Stimulated activated effector memory CD8-positive, alpha-beta T cell treated with anti-CD3 and anti-CD28 coated beads, Interleukin-12 subunit alpha, Interleukin-12 subunit beta, amount 100 ng/mL, for 72 hours (primary cell): ENCODE results near the gene ANTXR1.

ENCODE experiments used
- ATAC-seq: fragments of 150-1000 bp; cut with Tn5 transposase; 2 replicates; pipeline ENCODE4 v1.10.0; 2021
- DNase-seq, 2 donors: peaks; one replicate each; pipeline ENCODE4 v3.0.0; 2021 to 2022; ENCODE audit warnings: low spot score in 2 of 2
- H3K27ac Mint-ChIP-seq: one replicate; pipeline ENCODE4 v1.8.0; 2022; ENCODE audit warnings: mild to moderate bottlenecking, mixed read lengths
- H3K36me3 Mint-ChIP-seq: one replicate; pipeline ENCODE4 v1.8.0; 2022; ENCODE audit warnings: mild to moderate bottlenecking, mixed read lengths
- H3K4me1 Mint-ChIP-seq: one replicate; pipeline ENCODE4 v1.8.0; 2022; ENCODE audit warnings: mixed read lengths
- H3K4me3 Mint-ChIP-seq: one replicate; pipeline ENCODE4 v1.8.0; 2022; ENCODE audit warnings: mild to moderate bottlenecking, mixed read lengths
- H3K9me3 Mint-ChIP-seq: one replicate; pipeline ENCODE4 v1.8.0; 2022; ENCODE audit warnings: mixed read lengths

ANTXR1 gene

GRCh38 chr2:69157441-69157840 is 144.5 kb downstream of the ANTXR1 start:
- ATAC-seq (peak; percentile 31), DNase-seq (no peak)
- Mint-ChIP-seq H3K36me3 (no peaks in the 10 kb centered on the region), H3K27ac (no peak overlapping the region), H3K4me1 (no peaks in the 10 kb centered on the region), H3K9me3 (no peaks in the 10 kb centered on the region), H3K4me3 (no peak overlapping the region)

- H3K4me3 Mint-ChIP-seq: no peak overlapping the region
- H3K27ac Mint-ChIP-seq: no peak overlapping the region
- no peaks in the 10 kb centered on the region for H3K36me3 Mint-ChIP-seq
- H3K4me1 Mint-ChIP-seq: no peaks in the 10 kb centered on the region
- H3K9me3 Mint-ChIP-seq: no peaks in the 10 kb centered on the region
- ATAC-seq: no peak
- DNase-seq: no peak
Observed at GRCh38 chr2:69159986-69160385, 147.0 kb downstream of the ANTXR1 start.

DNA sequence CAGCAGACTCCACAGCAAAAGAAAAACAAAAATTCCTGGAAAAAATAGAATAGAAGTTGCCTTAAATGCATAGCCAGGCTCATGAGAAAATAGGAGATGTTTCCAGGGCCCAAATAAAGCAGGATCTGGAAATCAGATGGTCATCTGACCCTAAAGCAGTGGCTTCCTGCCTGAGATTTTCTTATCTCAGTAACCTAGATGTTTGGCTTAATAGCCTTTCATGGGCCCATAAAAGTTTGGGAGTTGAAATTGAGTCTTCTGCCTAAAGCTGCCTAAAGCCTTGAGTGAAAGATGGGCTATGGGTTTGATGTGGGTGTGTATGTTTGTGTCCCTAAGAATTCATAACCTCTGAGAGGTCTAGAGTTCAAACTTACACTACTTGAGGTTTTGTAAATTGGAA is 149.1 kb downstream of the ANTXR1 start:
- no peaks in the 10 kb centered on the region for H3K36me3 Mint-ChIP-seq
- H3K27ac Mint-ChIP-seq: no peak overlapping the region
- H3K4me3 Mint-ChIP-seq: no peak overlapping the region
- H3K4me1 Mint-ChIP-seq: no peaks in the 10 kb centered on the region
- no peak for DNase-seq
- H3K9me3 Mint-ChIP-seq: no peaks in the 10 kb centered on the region
- ATAC-seq: no peak

- no peak for ATAC-seq
- H3K4me3 Mint-ChIP-seq: no peak overlapping the region
- DNase-seq: no peak
- H3K4me1 Mint-ChIP-seq: no peaks in the 10 kb centered on the region
- no peaks in the 10 kb centered on the region for H3K9me3 Mint-ChIP-seq
- H3K27ac Mint-ChIP-seq: no peak overlapping the region
- H3K36me3 Mint-ChIP-seq: no peaks in the 10 kb centered on the region
Observed at GRCh38 chr2:69163109-69163508, 150.1 kb downstream of the ANTXR1 start.

DNA sequence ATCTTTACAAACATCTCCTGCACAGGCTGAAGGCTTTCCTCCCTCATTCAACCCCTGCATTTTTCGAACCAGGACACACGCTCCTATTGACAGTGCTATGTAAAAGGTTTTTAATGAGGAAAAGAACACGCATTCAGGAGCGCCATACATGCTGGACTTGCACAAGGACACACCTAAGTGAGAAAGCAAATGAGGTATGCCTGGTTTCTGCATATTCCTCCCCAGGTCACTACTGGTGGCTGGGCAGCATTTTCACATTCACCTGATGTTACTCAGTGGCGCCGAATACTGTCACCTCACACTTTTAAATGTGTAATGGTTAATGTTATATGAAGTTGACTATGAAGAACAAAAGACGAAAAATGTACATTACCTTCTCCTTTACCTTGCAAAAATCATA is 150.6 kb downstream of the ANTXR1 start:
- Mint-ChIP-seq H3K27ac (no peak overlapping the region), H3K36me3 (no peaks in the 10 kb centered on the region), H3K9me3 (no peaks in the 10 kb centered on the region), H3K4me3 (no peak overlapping the region), H3K4me1 (no peaks in the 10 kb centered on the region)
- no peak for DNase-seq
- ATAC-seq: no peak

DNA sequence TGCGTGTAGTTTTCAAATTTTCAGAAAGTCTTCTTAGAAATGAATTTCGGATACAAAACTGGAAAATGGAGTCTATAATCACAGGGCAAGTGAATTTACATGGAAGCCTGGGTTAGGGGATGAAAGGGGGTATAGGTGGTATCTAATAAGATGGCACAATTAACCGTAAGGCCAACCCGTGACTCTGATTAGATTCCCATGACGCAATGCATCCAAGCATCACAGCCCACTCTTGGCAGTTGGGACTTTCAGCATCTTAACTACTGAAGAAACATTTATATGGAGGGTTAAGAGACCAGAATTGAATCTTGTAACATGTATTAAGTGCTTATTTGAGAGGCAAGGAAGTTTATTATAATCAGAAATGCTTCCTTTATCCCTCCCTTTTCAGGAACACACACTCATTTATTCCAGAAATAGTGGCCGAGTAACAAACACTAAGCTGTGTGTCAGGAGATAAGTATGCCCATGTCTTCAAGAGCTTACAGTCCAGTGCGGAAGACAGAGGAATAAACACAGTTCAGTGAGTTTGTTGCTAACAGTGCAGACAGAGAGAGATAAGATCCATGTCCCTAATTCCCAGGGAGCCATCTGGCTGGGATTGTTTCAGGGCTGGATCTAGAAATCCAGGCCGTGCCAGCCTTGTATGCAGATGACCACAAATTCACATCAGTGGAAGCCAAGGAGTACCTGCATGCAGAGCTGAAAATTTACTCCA is 151.2 kb downstream of the ANTXR1 start:
- H3K27ac Mint-ChIP-seq: no peak overlapping the region
- ATAC-seq: no peak

DNA sequence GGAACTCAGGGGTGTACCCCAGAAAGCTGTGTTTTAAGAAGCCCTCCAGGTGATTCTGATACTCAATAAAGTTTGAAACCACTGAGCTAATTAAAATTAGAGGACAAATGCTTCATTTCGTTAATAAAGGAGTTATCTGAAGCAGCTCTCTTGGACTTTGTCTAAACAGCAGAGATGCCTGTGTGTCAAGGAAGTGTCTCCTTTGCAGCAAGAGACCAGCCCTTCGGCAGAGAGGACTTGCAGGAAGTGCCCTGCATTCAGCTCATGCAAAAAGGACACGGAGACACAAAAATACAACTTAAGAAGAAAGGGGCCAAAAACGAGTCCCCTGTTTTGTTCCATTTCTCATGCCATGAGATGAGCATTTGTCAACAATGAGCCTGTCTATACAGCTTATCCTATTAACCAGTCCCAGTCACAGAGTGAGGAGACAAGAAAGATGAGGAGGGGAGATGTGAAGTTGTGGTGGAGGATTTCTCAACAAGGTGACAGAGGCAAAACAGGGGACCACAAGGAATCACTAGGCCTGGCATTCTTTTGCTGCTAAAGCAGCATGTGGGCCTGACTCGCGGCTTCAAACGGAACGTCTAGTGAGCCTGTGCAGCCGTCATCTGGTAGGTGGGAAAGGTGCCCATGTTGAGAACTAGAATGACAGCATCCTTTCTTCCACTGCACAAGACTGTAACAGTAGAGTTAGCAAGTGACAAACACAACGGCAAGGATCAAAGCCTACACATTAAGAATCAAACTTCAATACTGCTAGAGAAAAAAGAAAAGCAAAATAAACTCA is 152.3 kb downstream of the ANTXR1 start:
- no peak overlapping the region for H3K27ac Mint-ChIP-seq
- ATAC-seq (no peak), DNase-seq (no peak)
- no peaks in the 10 kb centered on the region for H3K4me1 Mint-ChIP-seq
- H3K9me3 Mint-ChIP-seq: no peaks in the 10 kb centered on the region
- H3K4me3 Mint-ChIP-seq: no peak overlapping the region
- H3K36me3 Mint-ChIP-seq: no peaks in the 10 kb centered on the region

More for the DNA sequence above, 151.2 kb downstream of the ANTXR1 start:
- DNase-seq: no peak
- H3K36me3 Mint-ChIP-seq: no peaks in the 10 kb centered on the region
- H3K4me3 Mint-ChIP-seq: no peak overlapping the region
- H3K4me1 Mint-ChIP-seq: no peaks in the 10 kb centered on the region
- no peaks in the 10 kb centered on the region for H3K9me3 Mint-ChIP-seq

- no peaks in the 10 kb centered on the region for H3K9me3 Mint-ChIP-seq
- no peak for DNase-seq
Observed at GRCh38 chr2:69166465-69166811, 153.5 kb downstream of the ANTXR1 start.

DNA sequence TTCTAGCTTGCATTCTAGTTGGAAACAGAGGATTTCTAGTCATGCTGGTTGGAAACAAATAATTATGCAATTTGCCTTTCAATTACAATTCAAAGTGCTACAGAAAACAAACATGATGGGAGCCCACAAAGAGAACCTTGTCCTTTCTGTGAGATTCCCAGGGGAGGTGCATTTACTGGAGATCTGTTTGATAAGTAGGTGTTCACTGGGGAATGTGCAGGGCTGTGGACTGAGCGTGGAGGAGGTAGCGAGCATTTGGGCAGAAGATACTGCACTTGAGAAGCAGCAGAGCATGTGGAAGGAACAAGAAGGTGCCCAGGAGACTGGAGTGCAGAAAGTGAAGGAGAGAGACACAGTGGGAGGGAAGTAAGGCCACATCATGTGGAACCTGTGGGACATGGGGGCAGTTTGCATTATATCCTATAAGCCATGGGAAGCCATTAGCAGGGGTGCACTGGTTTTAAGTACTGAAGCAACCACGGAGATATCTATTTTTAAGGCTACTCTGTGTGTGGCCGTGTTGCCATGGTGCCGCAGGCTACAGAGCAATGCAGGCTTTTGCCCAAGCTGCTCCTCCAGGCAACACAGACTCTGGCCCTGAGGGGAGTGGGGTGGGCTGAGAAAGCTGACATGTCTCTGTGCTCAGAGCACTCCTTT is 154.0 kb downstream of the ANTXR1 start:
- no peaks in the 10 kb centered on the region for H3K4me1 Mint-ChIP-seq
- ATAC-seq: no peak
- H3K4me3 Mint-ChIP-seq: no peak overlapping the region
- H3K36me3 Mint-ChIP-seq: no peaks in the 10 kb centered on the region
- no peak overlapping the region for H3K27ac Mint-ChIP-seq
- H3K9me3 Mint-ChIP-seq: no peaks in the 10 kb centered on the region
- DNase-seq: no peak

More at GRCh38 chr2:69166465-69166811, 153.5 kb downstream of the ANTXR1 start:
- Mint-ChIP-seq H3K4me1 (no peaks in the 10 kb centered on the region), H3K36me3 (no peaks in the 10 kb centered on the region), H3K4me3 (no peak overlapping the region), H3K27ac (no peak overlapping the region)
- ATAC-seq: no peak

DNA sequence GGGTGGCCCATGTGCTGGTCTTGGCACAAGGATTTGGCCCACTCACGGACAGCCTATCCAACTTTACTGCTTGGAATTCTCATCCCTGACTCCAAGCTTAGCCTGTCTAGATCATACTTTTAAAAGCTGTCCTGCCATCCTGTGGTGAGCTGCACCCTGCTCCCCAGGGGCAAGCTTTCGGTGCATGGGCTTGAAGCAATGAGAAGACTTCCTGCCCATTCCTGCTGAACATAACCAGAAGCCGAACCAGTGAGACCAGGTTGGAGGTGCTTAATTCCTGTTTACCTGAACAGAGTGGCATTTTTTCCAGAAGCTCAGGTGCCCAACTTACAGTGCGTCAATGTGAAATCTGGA is 154.5 kb downstream of the ANTXR1 start:
- Mint-ChIP-seq H3K4me3 (no peak overlapping the region), H3K9me3 (no peaks in the 10 kb centered on the region), H3K27ac (no peak overlapping the region), H3K36me3 (no peaks in the 10 kb centered on the region), H3K4me1 (no peaks in the 10 kb centered on the region)
- no peak for DNase-seq
- no peak for ATAC-seq

DNA sequence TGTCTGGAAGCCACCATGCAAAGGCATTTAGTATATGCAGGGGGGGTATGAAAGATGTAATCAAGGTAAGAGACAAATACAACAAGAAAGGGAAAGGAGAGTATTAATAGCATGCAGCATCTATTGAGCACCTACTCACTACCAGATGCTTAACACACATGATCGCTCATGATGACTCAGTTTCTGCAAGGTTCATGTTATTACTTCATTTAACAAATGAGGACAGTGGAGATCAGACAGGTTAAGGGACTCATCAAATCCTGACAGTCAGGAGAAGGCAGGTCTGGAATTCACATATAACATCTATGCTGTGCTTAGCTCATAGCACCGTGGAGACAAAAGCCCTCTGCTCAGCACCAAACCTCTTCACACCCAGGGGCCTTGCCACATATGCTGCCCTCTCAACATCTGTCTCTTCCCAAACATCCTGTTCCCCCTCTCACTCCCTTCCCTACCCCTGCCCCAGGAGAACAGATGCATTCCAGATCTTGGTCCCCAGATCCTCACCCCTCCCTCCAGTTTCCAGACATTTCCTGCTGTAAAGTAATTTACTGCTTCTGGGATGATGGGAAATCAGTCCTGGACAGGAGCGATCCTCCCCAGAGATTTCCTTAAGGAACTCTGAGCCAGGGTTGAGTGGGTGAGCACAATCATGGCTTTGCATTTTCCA is 155.3 kb downstream of the ANTXR1 start:
- no peaks in the 10 kb centered on the region for H3K36me3 Mint-ChIP-seq
- H3K4me1 Mint-ChIP-seq: no peaks in the 10 kb centered on the region
- no peak overlapping the region for H3K4me3 Mint-ChIP-seq
- ATAC-seq (no peak), DNase-seq (no peak)
- no peaks in the 10 kb centered on the region for H3K9me3 Mint-ChIP-seq
- H3K27ac Mint-ChIP-seq: no peak overlapping the region

GRCh38 chr2:69168950-69169654 is 156.1 kb downstream of the ANTXR1 start:
- DNase-seq (no peak), ATAC-seq (no peak)
- Mint-ChIP-seq H3K4me3 (no peak overlapping the region), H3K9me3 (no peaks in the 10 kb centered on the region), H3K4me1 (no peaks in the 10 kb centered on the region), H3K27ac (no peak overlapping the region), H3K36me3 (no peaks in the 10 kb centered on the region)

DNA sequence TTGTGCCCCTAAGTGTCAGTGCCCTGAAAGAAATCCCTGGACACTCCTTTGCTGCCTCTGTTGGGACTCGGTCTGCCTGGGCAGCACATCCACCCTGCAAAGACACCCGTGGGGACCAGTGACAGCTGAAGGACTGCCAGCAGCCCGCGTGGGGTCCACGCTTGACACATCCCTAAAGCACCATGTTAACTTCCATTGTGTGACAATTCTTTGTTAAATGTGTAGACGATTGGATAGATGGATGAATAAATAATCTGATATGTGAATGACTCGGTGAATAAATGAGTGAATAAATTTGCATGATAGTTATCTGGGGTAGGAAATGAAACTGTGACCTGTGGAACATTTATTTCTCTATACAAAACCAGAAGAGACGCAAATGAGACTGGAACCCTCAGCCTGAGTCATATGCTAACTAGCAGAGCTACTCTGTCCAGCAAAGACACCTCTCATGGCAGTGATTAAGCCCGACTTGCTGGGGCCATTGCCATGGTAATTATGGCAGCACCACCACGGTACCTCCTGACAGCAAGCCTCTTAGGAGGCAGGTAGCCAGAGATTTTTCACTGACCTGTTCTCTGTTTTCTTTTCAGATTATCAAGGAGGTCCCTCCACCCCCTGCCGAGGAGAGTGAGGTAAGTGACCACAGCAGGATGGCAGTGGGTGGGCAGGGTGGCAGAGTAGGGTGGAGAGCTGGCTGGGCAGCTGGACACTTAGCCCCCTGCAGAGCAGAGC is 156.8 kb downstream of the ANTXR1 start:
- ATAC-seq (peak; percentile 62), DNase-seq (no peak)
- no peak overlapping the region for H3K4me3 Mint-ChIP-seq
- no peaks in the 10 kb centered on the region for H3K4me1 Mint-ChIP-seq
- H3K36me3 Mint-ChIP-seq: no peaks in the 10 kb centered on the region
- H3K9me3 Mint-ChIP-seq: no peaks in the 10 kb centered on the region
- H3K27ac Mint-ChIP-seq: no peak overlapping the region

DNA sequence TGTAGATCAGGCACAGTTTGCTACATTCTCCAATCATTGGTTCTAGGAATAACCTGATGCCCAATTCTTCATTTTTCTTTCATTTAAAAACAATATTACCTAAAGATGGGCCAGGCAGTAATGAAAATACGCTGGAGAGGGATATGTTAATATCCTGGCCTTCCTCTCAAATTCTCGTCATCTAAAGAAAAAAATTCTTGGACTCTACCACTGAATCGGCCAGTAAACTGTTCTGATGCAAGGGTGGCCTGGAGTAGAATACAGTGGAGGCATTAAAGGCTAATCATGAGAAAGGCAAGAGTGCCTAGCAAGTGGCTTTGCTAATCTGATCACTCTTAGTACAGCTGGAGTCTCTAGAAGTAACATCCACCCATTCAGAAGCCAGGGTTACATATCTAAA is 157.7 kb downstream of the ANTXR1 start:
- Mint-ChIP-seq H3K27ac (no peak overlapping the region), H3K4me3 (no peak overlapping the region), H3K9me3 (no peaks in the 10 kb centered on the region), H3K36me3 (no peaks in the 10 kb centered on the region), H3K4me1 (no peaks in the 10 kb centered on the region)
- DNase-seq (no peak), ATAC-seq (no peak)
